ENCODE results near the gene DAND5.

Gene DAND5

DNA sequence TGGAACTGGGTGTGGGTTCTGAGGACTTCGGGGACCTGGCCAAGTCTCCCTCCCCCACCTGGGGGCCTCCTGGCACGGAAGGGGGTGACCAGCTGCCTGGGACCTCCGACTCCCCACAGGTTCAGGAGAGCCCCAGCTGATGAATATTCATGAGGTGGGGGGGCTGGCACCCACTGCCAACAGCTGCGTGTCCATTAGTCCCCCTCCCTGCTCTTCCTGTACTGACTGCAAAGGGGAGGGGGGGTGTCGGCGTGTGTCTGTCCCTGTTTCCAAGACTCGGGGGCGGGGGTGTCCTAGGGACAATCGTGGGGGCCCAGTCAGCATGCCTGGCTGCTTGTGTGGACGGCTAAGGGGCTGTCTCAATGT is 15.3 kb downstream of the DAND5 start:
- Histone ChIP-seq H3K27ac (no peak overlapping the region), H3K4me3 (ENCODE audit: low read depth in 1 of 2, low read length in 1 of 2) (no peak overlapping the region), H3K9me3 (no peaks in the 10 kb centered on the region), H3K4me1 (ENCODE audit: control insufficient read depth in 1 of 2, insufficient read depth in 1 of 2, low read depth in 1 of 2, low read length in 1 of 2) (peaks cover 7 to 9% of the 10 kb centered on the region in 2 experiments), H3K27me3 (peaks cover 52% of the 10 kb centered on the region), H3K36me3 (no peaks in the 10 kb centered on the region)
- TF ChIP-seq, protein P1, sequence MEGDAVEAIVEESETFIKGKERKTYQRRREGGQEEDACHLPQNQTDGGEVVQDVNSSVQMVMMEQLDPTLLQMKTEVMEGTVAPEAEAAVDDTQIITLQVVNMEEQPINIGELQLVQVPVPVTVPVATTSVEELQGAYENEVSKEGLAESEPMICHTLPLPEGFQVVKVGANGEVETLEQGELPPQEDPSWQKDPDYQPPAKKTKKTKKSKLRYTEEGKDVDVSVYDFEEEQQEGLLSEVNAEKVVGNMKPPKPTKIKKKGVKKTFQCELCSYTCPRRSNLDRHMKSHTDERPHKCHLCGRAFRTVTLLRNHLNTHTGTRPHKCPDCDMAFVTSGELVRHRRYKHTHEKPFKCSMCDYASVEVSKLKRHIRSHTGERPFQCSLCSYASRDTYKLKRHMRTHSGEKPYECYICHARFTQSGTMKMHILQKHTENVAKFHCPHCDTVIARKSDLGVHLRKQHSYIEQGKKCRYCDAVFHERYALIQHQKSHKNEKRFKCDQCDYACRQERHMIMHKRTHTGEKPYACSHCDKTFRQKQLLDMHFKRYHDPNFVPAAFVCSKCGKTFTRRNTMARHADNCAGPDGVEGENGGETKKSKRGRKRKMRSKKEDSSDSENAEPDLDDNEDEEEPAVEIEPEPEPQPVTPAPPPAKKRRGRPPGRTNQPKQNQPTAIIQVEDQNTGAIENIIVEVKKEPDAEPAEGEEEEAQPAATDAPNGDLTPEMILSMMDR (IDR thresholded peaks at IDR 0.05): no peak

DNA sequence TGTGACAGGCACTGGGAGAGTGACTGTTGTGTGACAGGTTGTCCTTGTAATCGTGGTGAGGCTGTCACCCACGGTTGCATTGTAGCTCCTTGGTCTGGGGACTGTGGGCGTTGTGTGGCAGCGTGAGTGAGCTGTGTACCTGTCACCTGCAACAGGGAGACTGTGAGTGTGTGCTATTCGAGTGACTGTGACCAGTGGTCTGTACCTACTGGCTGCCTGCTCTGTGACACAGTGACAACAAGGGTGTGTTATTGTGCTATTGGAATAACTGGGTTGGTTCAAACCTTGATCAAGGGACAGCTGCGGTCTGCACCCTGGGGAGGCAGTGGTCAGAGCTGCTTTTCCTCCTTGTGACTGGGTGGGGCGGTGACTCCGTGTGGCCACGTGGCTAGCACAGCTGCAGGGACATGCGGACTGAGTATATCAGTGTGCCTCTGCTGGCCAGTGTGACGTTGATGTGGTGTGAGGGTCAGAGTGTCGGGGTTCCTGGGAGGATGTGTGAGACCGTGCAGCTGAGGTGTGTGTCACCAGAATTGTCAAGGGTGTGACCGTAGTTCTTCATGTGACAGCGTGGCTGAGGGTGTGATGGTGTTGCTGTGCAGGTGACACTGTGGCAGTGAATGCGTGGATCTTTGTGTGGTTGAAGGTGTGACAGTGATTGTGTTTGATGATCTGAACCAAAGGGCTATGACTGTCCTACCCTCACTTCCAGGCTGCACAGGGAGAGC is 15.8 kb downstream of the DAND5 start:
- H3K27ac ChIP-seq: no peak overlapping the region
- no peaks in the 10 kb centered on the region for H3K9me3 ChIP-seq
- TF ChIP-seq, protein P1 (IDR thresholded peaks at IDR 0.05): no peak
- peaks cover 7 to 9% of the 10 kb centered on the region in 2 experiments for H3K4me1 ChIP-seq (ENCODE audit: control insufficient read depth in 1 of 2, insufficient read depth in 1 of 2, low read depth in 1 of 2, low read length in 1 of 2)
- no peak overlapping the region for H3K4me3 ChIP-seq (ENCODE audit: low read depth in 1 of 2, low read length in 1 of 2)
- H3K27me3 ChIP-seq: peaks cover 53% of the 10 kb centered on the region
- H3K36me3 ChIP-seq: no peaks in the 10 kb centered on the region

DNA sequence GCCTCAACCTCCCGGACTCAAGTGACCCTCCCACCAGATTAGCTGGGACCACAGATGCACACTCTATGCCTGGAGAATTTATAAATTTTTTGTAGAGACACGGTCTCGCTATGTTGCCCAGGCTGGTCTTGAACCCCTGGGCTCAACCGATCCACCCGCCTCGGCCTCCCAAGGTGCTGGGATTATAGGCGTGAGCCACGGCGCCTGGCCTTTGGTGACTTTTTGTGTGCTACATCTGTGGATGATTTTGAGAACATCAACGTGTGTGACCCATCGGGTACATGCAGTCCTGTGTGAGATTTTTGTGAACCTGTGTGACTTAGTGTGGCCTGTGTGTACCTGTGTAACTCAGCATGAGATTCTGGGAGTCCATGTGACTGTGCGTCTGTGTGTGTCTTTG is 17.4 kb downstream of the DAND5 start:
- H3K4me1 ChIP-seq (ENCODE audit: control insufficient read depth in 1 of 2, insufficient read depth in 1 of 2, low read depth in 1 of 2, low read length in 1 of 2): peaks cover 7 to 9% of the 10 kb centered on the region in 2 experiments
- no peak overlapping the region for H3K27ac ChIP-seq
- TF ChIP-seq, protein P1 (IDR thresholded peaks at IDR 0.05): no peak
- H3K4me3 ChIP-seq (ENCODE audit: low read depth in 1 of 2, low read length in 1 of 2): no peak overlapping the region
- no peaks in the 10 kb centered on the region for H3K36me3 ChIP-seq
- H3K9me3 ChIP-seq: no peaks in the 10 kb centered on the region
- peaks cover 59% of the 10 kb centered on the region for H3K27me3 ChIP-seq

- TF ChIP-seq, protein P1 (IDR thresholded peaks at IDR 0.05): no peak
These were observed 17.8 kb downstream of the DAND5 start for GRCh38 chr19:12987190-12987589.

DNA sequence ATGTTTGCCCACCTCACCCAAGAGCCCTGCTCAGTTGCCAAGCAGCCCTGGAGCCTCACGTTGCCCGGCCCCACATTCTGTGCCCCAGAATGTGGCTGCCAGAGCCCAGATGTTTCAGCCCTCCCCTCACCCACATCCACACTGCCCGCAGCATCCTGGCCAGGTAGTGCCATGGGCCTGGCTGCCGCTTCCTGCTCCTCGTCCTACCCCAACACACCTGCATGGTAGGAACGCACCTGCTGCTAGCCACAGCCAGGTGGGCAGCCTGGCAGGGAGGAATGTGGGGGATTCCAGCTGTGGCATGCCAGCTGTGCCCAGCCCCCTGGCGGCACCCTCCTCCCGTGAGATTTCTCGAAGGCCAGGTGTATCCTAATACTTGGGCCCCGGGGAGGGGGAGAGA is 18.4 kb downstream of the DAND5 start:
- Histone ChIP-seq H3K4me1 (ENCODE audit: control insufficient read depth in 1 of 2, insufficient read depth in 1 of 2, low read depth in 1 of 2, low read length in 1 of 2) (peaks cover 7 to 9% of the 10 kb centered on the region in 2 experiments), H3K27me3 (peaks cover 54% of the 10 kb centered on the region), H3K4me3 (ENCODE audit: low read depth in 1 of 2, low read length in 1 of 2) (no peak overlapping the region), H3K27ac (no peak overlapping the region), H3K36me3 (no peaks in the 10 kb centered on the region), H3K9me3 (no peaks in the 10 kb centered on the region)
- TF ChIP-seq, protein P1 (IDR thresholded peaks at IDR 0.05): no peak

More at GRCh38 chr19:12987190-12987589, 17.8 kb downstream of the DAND5 start:
- no peaks in the 10 kb centered on the region for H3K9me3 ChIP-seq
- no peaks in the 10 kb centered on the region for H3K36me3 ChIP-seq
- H3K4me3 ChIP-seq (ENCODE audit: low read depth in 1 of 2, low read length in 1 of 2): no peak overlapping the region
- peaks cover 7 to 9% of the 10 kb centered on the region in 2 experiments for H3K4me1 ChIP-seq (ENCODE audit: control insufficient read depth in 1 of 2, insufficient read depth in 1 of 2, low read depth in 1 of 2, low read length in 1 of 2)
- no peak overlapping the region for H3K27ac ChIP-seq
- peaks cover 54% of the 10 kb centered on the region for H3K27me3 ChIP-seq

Data from neutrophil (primary cell).